GM19467 (cell line): ENCODE data around the gene CHST13.

ENCODE experiments used
- ATAC-seq: cut with Tn5 transposase; IDR thresholded peaks from one replicate; pipeline ENCODE4 v1.9.1; 2021; ENCODE audit warnings: mild to moderate bottlenecking, moderate library complexity; ENCODE audit not compliant: unreplicated experiment

Gene CHST13

GRCh38 chr3:126539558-126540250 is 15.7 kb downstream of the CHST13 start:
- ATAC-seq, result no peak

GRCh38 chr3:126540342-126540849 is 16.4 kb downstream of the CHST13 start:
- ATAC-seq, result no peak

GRCh38 chr3:126540951-126541627 is 17.1 kb downstream of the CHST13 start:
- ATAC-seq, result no peak

- ATAC-seq, result no peak
These were observed 17.8 kb downstream of the CHST13 start for GRCh38 chr3:126541628-126542339.

GRCh38 chr3:126542340-126543241 is 18.6 kb downstream of the CHST13 start:
- no peak for ATAC-seq

- ATAC-seq, result no peak
These were observed 19.6 kb downstream of the CHST13 start for GRCh38 chr3:126543457-126544061.

- ATAC-seq, result no peak
These were observed 20.8 kb downstream of the CHST13 start for GRCh38 chr3:126544596-126545281.

GRCh38 chr3:126545544-126545943 is 21.6 kb downstream of the CHST13 start:
- ATAC-seq, result no peak

- no peak for ATAC-seq
These were observed 22.1 kb downstream of the CHST13 start for GRCh38 chr3:126546013-126546412.

- ATAC-seq, result no peak
These were observed 22.7 kb downstream of the CHST13 start for GRCh38 chr3:126546549-126547239.

GRCh38 chr3:126547721-126548120 is 23.8 kb downstream of the CHST13 start:
- ATAC-seq, result no peak

- no peak for ATAC-seq
These were observed 24.9 kb downstream of the CHST13 start for GRCh38 chr3:126548556-126549466.

GRCh38 chr3:126549861-126550487 is 26.0 kb downstream of the CHST13 start:
- no peak for ATAC-seq

GRCh38 chr3:126550488-126551051 is 26.6 kb downstream of the CHST13 start:
- ATAC-seq, result no peak

GRCh38 chr3:126551121-126551838 is 27.3 kb downstream of the CHST13 start:
- no peak for ATAC-seq

GRCh38 chr3:126551839-126552687 is 28.1 kb downstream of the CHST13 start:
- no peak for ATAC-seq
